Endothelial cell of umbilical vein (primary cell): ENCODE data around the gene LPIN1. TPM values are rescaled to one million over a fixed set of nuclear protein-coding genes. Genes with fewer than 3 reads are reported as not detected.

Experiments
- BruUV-seq: library from RNA; stranded (reverse); fragments of 400-500 nt; replicated peaks from 2 replicates; lab custom pipeline; 2021; lab: Mats Ljungman, UMichigan
- CTCF ChIA-PET: fragments of 300-600, 350-600 bp; sonication (Branson Sonifier 250); formaldehyde crosslinking; loops from one replicate; lab custom pipeline; 2021; ENCODE audit warnings: antibody characterized with exemption, inconsistent platforms; lab: Charles Lee
- POLR2A ChIA-PET: fragments of 300-600, 350-600 bp; sonication (Branson Sonifier 250); formaldehyde crosslinking; loops from one replicate; lab custom pipeline; 2021; ENCODE audit warnings: antibody characterized with exemption, inconsistent platforms; lab: Charles Lee
- DNase-seq: peaks from one replicate; pipeline ENCODE4 v3.0.0-alpha.2; 2011; ENCODE audit warnings: low read depth, low spot score
- FAIRE-seq: peaks from 2 replicates; lab custom pipeline; 2011; peaks lifted over from hg19 to GRCh38; lab: Jason Lieb, UNC
- H2AFZ ChIP-seq: 2 replicates; pipeline ENCODE4 v1.6.0; 2012; ENCODE audit warnings: low read depth, low read length, control low read depth, inconsistent platforms
- H3K27ac ChIP-seq: 2 replicates; pipeline ENCODE4 v1.5.1; 2011; ENCODE audit warnings: low read depth, mild to moderate bottlenecking, control low read depth, low read length, moderate library complexity; ENCODE audit not compliant: insufficient read depth
- H3K27me3 ChIP-seq, 2 experiments: 2 replicates each; pipeline versions ENCODE4 v1.6.0 to v1.6.1; 2011; ENCODE audit warnings: low read length in 2 of 2, mixed read lengths in 1 of 2; ENCODE audit not compliant: control insufficient read depth in 2 of 2, insufficient read depth in 2 of 2
- H3K36me3 ChIP-seq, 2 experiments: 2 replicates in 1 of 2; 3 replicates in 1 of 2; pipeline ENCODE4 v1.5.1; 2011; ENCODE audit warnings: low read length in 2 of 2, mild to moderate bottlenecking in 1 of 2, moderate library complexity in 1 of 2; ENCODE audit not compliant: control insufficient read depth in 2 of 2, insufficient read depth in 2 of 2; ENCODE audit errors: extremely low read depth in 1 of 2
- H3K4me1 ChIP-seq: 3 replicates; pipeline ENCODE4 v1.5.1; 2011; ENCODE audit warnings: mild to moderate bottlenecking, low read length; ENCODE audit not compliant: control insufficient read depth, insufficient read depth; ENCODE audit errors: extremely low read depth
- H3K4me2 ChIP-seq: 2 replicates; pipeline ENCODE4 v1.6.1; 2011; ENCODE audit warnings: low read length, control low read depth, mixed read lengths; ENCODE audit not compliant: insufficient read depth
- H3K4me3 ChIP-seq, 3 experiments: fragments of 200-600 bp in 1 of 3; sonication (generic), shearing (Covaris generic) in 1 of 3; replicated peaks in 1 of 3; 2 replicates each; pipeline ENCODE4 v1.5.1; 2011 to 2016; ENCODE audit warnings: control low read depth in 3 of 3, low read length in 3 of 3, mild to moderate bottlenecking in 2 of 3, inconsistent platforms in 1 of 3, low read depth in 1 of 3, moderate library complexity in 1 of 3; ENCODE audit not compliant: insufficient read depth in 1 of 3
- H3K79me2 ChIP-seq: 2 replicates; pipeline ENCODE4 v1.6.0; 2012; ENCODE audit warnings: low read length, inconsistent platforms; ENCODE audit not compliant: control insufficient read depth, insufficient read depth
- H3K9ac ChIP-seq: replicated peaks from 2 replicates; pipeline ENCODE3; 2011; ENCODE audit warnings: low read length, control low read depth; ENCODE audit not compliant: insufficient read depth; ENCODE audit errors: extremely low read depth
- H3K9me1 ChIP-seq: replicated peaks from 3 replicates; pipeline ENCODE4 v1.6.0; 2011; ENCODE audit warnings: mild to moderate bottlenecking, low read length; ENCODE audit not compliant: control insufficient read depth, insufficient read depth; ENCODE audit errors: extremely low read depth
- H3K9me3 ChIP-seq: replicated peaks from 2 replicates; pipeline ENCODE4 v1.5.1; 2012; ENCODE audit warnings: low read length, inconsistent platforms; ENCODE audit not compliant: control insufficient read depth, insufficient read depth
- H4K20me1 ChIP-seq: replicated peaks from 2 replicates; pipeline ENCODE3; 2011; ENCODE audit warnings: mild to moderate bottlenecking, low read length; ENCODE audit not compliant: control insufficient read depth, insufficient read depth; ENCODE audit errors: extremely low read depth
- CTCF ChIP-seq, 2 donors: IDR thresholded peaks; 1 replicate in 1 of 2; 2 replicates in 1 of 2; pipeline ENCODE4 v1.5.1; 2011; ENCODE audit warnings: low read length in 2 of 2, mild to moderate bottlenecking in 2 of 2, moderate library complexity in 2 of 2, control low read depth in 1 of 2, inconsistent platforms in 1 of 2, low read depth in 1 of 2; ENCODE audit not compliant: insufficient read depth in 1 of 2; ENCODE audit errors: extremely low read depth in 1 of 2
- EZH2 ChIP-seq: IDR thresholded peaks from 2 replicates; pipeline ENCODE4 v1.6.1; 2012; ENCODE audit warnings: borderline replicate concordance, low read depth, mild to moderate bottlenecking, moderate library complexity, low read length, inconsistent platforms; ENCODE audit not compliant: severe bottlenecking
- FOS ChIP-seq: IDR thresholded peaks from 2 replicates; pipeline ENCODE4 v1.6.1; 2011; ENCODE audit warnings: mild to moderate bottlenecking, low read length, moderate library complexity, borderline replicate concordance; ENCODE audit not compliant: insufficient read depth
- GATA2 ChIP-seq: IDR thresholded peaks from 2 replicates; pipeline ENCODE4 v1.7.0; 2011; ENCODE audit warnings: low read depth, mild to moderate bottlenecking, moderate library complexity, mixed read lengths, low read length; ENCODE audit not compliant: insufficient read length, insufficient read depth
- JUN ChIP-seq: IDR thresholded peaks from 2 replicates; pipeline ENCODE4 v1.6.1; 2011; ENCODE audit warnings: borderline replicate concordance, low read depth; ENCODE audit not compliant: insufficient read length, insufficient read depth
- MAX ChIP-seq: IDR thresholded peaks from 2 replicates; pipeline ENCODE4 v1.6.1; 2011; ENCODE audit not compliant: insufficient read depth, insufficient read length
- MYC ChIP-seq: IDR thresholded peaks from one replicate; pipeline ENCODE4 v1.6.1; 2011; ENCODE audit warnings: mild to moderate bottlenecking, low read depth, low read length
- POLR2A ChIP-seq: IDR thresholded peaks from 2 replicates; pipeline ENCODE4 v1.6.1; 2012; ENCODE audit warnings: low read depth, mild to moderate bottlenecking, control low read depth, low read length
- POLR2AphosphoS5 ChIP-seq: IDR thresholded peaks from 2 replicates; pipeline ENCODE4 v1.6.1; 2012; ENCODE audit warnings: low read depth, mild to moderate bottlenecking, control low read depth, low read length, moderate library complexity; ENCODE audit not compliant: insufficient read depth
- dilution Hi-C: fragments of 300-500 bp; cut with MboI; formaldehyde crosslinking; loops from one replicate; pipeline ENCODE4 v1.15.0; 2019; ENCODE audit warnings: low sequenced_read_pairs; ENCODE audit not compliant: extremely low pct_ligation_motif_present
- intact Hi-C: fragments of 100-400 bp; cut with micrococcal nuclease; formaldehyde crosslinking; loops from one replicate; pipeline ENCODE4 v1.10.0; 2022
- polyA plus RNA-seq, 4 experiments: library from polyadenylated mRNA; depleted of rRNA in 3 of 4; stranded (reverse) in 3 of 4; unstranded in 1 of 4; fragments of >200 nt; gene quantifications; 2 replicates each; pipeline versions ENCODE4 v1.2.1 to v1.2.3, GENCODE V29; 2011 to 2012; ENCODE audit warnings: missing spikeins in 1 of 4
- total RNA-seq: library from RNA; stranded (reverse); gene quantifications from 2 replicates; pipeline ENCODE4 v1.2.3, GENCODE V29; 2021

Gene LPIN1
- total and polyA plus RNA-seq, 2 donors (not counting 3 experiments of a cell fraction or from before 2014, with no cell fraction given): 26.6 to 80.4 TPM

DNA sequence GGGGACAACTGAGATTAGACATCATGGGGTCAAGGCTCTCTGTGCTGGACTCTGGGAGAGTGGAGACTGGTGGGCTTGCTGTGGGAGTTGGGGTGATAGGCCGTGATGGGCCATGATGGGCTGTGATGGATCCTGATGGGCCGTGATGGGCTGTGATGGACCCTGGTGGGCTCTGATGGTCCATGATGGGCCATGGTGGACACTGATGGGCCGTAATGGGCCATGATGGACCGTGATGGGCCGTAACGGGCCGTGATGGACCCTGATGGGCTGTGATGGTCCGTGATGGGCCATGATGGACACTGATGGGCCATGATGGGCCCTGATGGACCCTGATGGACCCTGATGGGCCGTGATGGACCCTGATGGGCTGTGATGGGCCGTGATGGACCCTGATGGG, 18.5 kb downstream of the LPIN1 start:
- POLR2A ChIA-PET: no interaction called here
- CTCF ChIA-PET: interaction anchor here (0.6 to 1.7 kb wide), 6 partner anchors 10 to 78 kb away, joined by 3 to 6 read pairs (median 4); no protein-coding TSS in a partner anchor
- Histone ChIP-seq H3K9me3 (no peaks in the 10 kb centered on the region), H3K9me1 (no peaks in the 10 kb centered on the region), H3K27me3 (no peaks in the 10 kb centered on the region), H3K4me1 (peaks cover 5% of the 10 kb centered on the region), H3K4me2 (no peak overlapping the region), H3K79me2 (peaks cover 43% of the 10 kb centered on the region), H4K20me1 (no peaks in the 10 kb centered on the region), H3K27ac (no peak overlapping the region), H3K9ac (no peak overlapping the region), H2AFZ (no peak overlapping the region), H3K36me3 (peaks cover 15 to 16% of the 10 kb centered on the region in 2 experiments), H3K4me3 (no peak overlapping the region)
- FAIRE-seq: no peak
- no peak for TF ChIP-seq POLR2A
- TF ChIP-seq EZH2: no peak
- no peak for TF ChIP-seq JUN
- no peak for TF ChIP-seq MYC
- TF ChIP-seq POLR2AphosphoS5: no peak
- no peak for TF ChIP-seq FOS
- TF ChIP-seq MAX: no peak
- no peak for TF ChIP-seq GATA2
- no peak for TF ChIP-seq CTCF (IDR thresholded peaks at IDR 0.05; ENCODE audit: extremely low read depth in 1 of 2, insufficient read depth in 1 of 2, low read depth in 1 of 2, low read length in 2 of 2)
- DNase-seq: no peak
- intact Hi-C loops (no loop called here), dilution Hi-C loops (loop anchor here (10.0 kb wide), 1 partner anchor 70 kb away; no protein-coding TSS in a partner anchor)
- no TSS peak for BruUV-seq
